ENCODE results near the gene CRYBA2. TPM values are rescaled to one million over a fixed set of nuclear protein-coding genes. Genes with fewer than 3 reads are reported as not detected.

CRYBA2 gene
- total RNA-seq, 4 donors from 2014 or later: not detected

GRCh38 chr2:219000569-219000960, 7.3 kb upstream of the CRYBA2 start:
- TF ChIP-seq CTCF (IDR thresholded peaks at IDR 0.05) (no peak), POLR2A (IDR thresholded peaks at IDR 0.05) (no peak)
- intact Hi-C loops (cut with DNase I; ENCODE audit: low total_unique reads): no loop called here

GRCh38 chr2:218999881-219000568, 6.8 kb upstream of the CRYBA2 start:
- no peak for DNase-seq (ENCODE audit: low spot score in 2 of 2)
- no peak overlapping the region for H3K4me3 ChIP-seq (ENCODE audit: low read depth, poor library complexity, severe bottlenecking)
- WGBS, 2 donors: 23 to 25% methylated on average over 9 of the region's 9 CpGs
- TF ChIP-seq CTCF (IDR thresholded peaks at IDR 0.05) (no peak), POLR2A (IDR thresholded peaks at IDR 0.05) (no peak)
- intact Hi-C loops (cut with DNase I; ENCODE audit: low total_unique reads): no loop called here

More at GRCh38 chr2:219000569-219000960, 7.3 kb upstream of the CRYBA2 start:
- 35 to 36% methylated on average over 8 of the region's 8 CpGs for WGBS, 2 donors
- no peak for DNase-seq (ENCODE audit: low spot score in 2 of 2)
- H3K4me3 ChIP-seq (ENCODE audit: low read depth, poor library complexity, severe bottlenecking): no peak overlapping the region

GRCh38 chr2:218999021-218999880, 6.0 kb upstream of the CRYBA2 start:
- intact Hi-C loops (cut with DNase I; ENCODE audit: low total_unique reads): no loop called here
- 48 to 52% methylated on average over 9 to 10 of the region's 10 CpGs for WGBS, 2 donors
- no peak overlapping the region for H3K4me3 ChIP-seq (ENCODE audit: low read depth, poor library complexity, severe bottlenecking)
- TF ChIP-seq POLR2A (IDR thresholded peaks at IDR 0.05): no peak
- no peak for DNase-seq (ENCODE audit: low spot score in 2 of 2)

- TF ChIP-seq CTCF (IDR thresholded peaks at IDR 0.05) (no peak), POLR2A (IDR thresholded peaks at IDR 0.05) (no peak)
- no peak for DNase-seq (ENCODE audit: low spot score in 2 of 2)
- no peak overlapping the region for H3K4me3 ChIP-seq (ENCODE audit: low read depth, poor library complexity, severe bottlenecking)
- WGBS, 2 donors: 61 to 66% methylated on average over 12 of the region's 12 CpGs
- intact Hi-C loops (cut with DNase I; ENCODE audit: low total_unique reads): no loop called here
These were observed 5.3 kb upstream of the CRYBA2 start for GRCh38 chr2:218998414-218999002.

- intact Hi-C loops (cut with DNase I; ENCODE audit: low total_unique reads): no loop called here
- no peak overlapping the region for H3K4me3 ChIP-seq (ENCODE audit: low read depth, poor library complexity, severe bottlenecking)
- WGBS, 2 donors: 41% methylated on average over 2 of the region's 2 CpGs; no CpG with 5 or more reads in 1 of the 2 donors
- TF ChIP-seq CTCF (IDR thresholded peaks at IDR 0.05) (no peak), POLR2A (IDR thresholded peaks at IDR 0.05) (no peak)
- no peak for DNase-seq (ENCODE audit: low spot score in 2 of 2)
These were observed 4.5 kb upstream of the CRYBA2 start for GRCh38 chr2:218997731-218998130.

- DNase-seq (ENCODE audit: low spot score in 2 of 2): no peak
- 40 to 74% methylated on average over 2 to 3 of the region's 4 CpGs for WGBS, 2 donors
- intact Hi-C loops (cut with DNase I; ENCODE audit: low total_unique reads): no loop called here
- no peak for TF ChIP-seq CTCF (IDR thresholded peaks at IDR 0.05)
- no peak for TF ChIP-seq POLR2A (IDR thresholded peaks at IDR 0.05)
- no peak overlapping the region for H3K4me3 ChIP-seq (ENCODE audit: low read depth, poor library complexity, severe bottlenecking)
These were observed 3.7 kb upstream of the CRYBA2 start for GRCh38 chr2:218996937-218997336.

All from lower leg skin (tissue), 4 donors.